Gastroesophageal sphincter (tissue), 3 donors: Measurements from ENCODE around the gene SLC2A9.

ENCODE experiments used
- EP300 ChIP-seq: sonication (generic); formaldehyde crosslinking; IDR thresholded peaks from one replicate; pipeline ENCODE4 v1.6.1; 2017; ENCODE audit warnings: antibody characterized with exemption, mild to moderate bottlenecking
- POLR2AphosphoS5 ChIP-seq: sonication (generic); formaldehyde crosslinking; IDR thresholded peaks from one replicate; pipeline ENCODE4 v1.6.1; 2017; ENCODE audit warnings: antibody characterized with exemption
- TF ChIP-seq, protein P1 (sequence below), 4 experiments: fragments of 200-600 bp in 2 of 4; fragments of 450-650 bp in 2 of 4; sonication (generic) in 1 of 4; IDR thresholded peaks; one replicate each; pipeline ENCODE4 v1.5.1; 2017 to 2019; ENCODE audit warnings: antibody characterized with exemption in 4 of 4, mild to moderate bottlenecking in 2 of 4, moderate library complexity in 2 of 4

DNA sequence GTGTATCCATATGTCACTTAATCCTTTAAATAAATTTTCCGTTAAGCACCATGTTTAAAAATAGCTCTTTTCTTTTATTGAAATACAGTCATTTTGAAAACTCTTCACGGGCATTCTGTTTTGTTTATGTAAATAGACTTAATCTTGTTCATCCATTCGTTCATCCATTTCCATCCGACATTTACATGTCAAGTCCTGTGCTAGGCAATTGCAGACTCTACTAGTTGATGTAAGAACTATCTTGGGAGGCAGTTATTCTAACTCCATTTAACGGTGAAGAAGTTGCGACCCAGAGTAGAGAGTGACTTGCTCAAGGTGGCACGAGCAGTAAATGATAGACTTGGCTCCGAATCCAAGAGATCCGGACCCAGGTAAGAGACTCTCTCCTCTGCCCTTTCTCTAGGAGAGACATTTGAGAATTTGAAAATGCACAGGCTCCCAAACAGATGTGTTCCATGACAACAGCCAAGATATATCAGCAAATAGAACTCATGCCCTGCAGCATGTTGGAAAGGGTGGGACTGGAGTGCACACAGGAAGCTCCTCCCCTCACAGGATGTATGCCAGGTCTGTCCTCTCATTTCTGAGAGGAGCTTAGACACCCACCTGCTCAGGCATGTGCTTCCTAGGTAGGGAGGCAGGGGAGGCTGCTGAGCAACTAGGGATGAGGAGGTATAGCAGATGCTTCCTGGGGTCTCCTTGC, 175.4 kb downstream of the SLC2A9 start:
- TF ChIP-seq, protein P1, sequence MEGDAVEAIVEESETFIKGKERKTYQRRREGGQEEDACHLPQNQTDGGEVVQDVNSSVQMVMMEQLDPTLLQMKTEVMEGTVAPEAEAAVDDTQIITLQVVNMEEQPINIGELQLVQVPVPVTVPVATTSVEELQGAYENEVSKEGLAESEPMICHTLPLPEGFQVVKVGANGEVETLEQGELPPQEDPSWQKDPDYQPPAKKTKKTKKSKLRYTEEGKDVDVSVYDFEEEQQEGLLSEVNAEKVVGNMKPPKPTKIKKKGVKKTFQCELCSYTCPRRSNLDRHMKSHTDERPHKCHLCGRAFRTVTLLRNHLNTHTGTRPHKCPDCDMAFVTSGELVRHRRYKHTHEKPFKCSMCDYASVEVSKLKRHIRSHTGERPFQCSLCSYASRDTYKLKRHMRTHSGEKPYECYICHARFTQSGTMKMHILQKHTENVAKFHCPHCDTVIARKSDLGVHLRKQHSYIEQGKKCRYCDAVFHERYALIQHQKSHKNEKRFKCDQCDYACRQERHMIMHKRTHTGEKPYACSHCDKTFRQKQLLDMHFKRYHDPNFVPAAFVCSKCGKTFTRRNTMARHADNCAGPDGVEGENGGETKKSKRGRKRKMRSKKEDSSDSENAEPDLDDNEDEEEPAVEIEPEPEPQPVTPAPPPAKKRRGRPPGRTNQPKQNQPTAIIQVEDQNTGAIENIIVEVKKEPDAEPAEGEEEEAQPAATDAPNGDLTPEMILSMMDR (IDR thresholded peaks at IDR 0.05), result no peak
- TF ChIP-seq EP300 (no peak), POLR2AphosphoS5 (no peak)
